ENCODE data around the gene MRPS16. TPM values are rescaled to one million over a fixed set of nuclear protein-coding genes. Genes with fewer than 3 reads are reported as not detected.

MRPS16 gene

Small RNA genes lying within 50 kb of the gene (small RNA-seq; reads per million reads assigned to genes)
- not detected for gene RNU6-833P (ENCODE audit: insufficient read depth)
